Neural cell (in vitro differentiated cells): ENCODE data around the gene CXCL14. TPM values are rescaled to one million over a fixed set of nuclear protein-coding genes. Genes with fewer than 3 reads are reported as not detected.

Experiments
- H2AFZ ChIP-seq: fragments of 200-600, 300-800 bp; sonication (generic), shearing (Covaris generic); 2 replicates; pipeline ENCODE4 v1.6.0; 2014; ENCODE audit warnings: low read depth, mild to moderate bottlenecking, antibody characterized with exemption, low read length, moderate library complexity
- H3F3A ChIP-seq: fragments of 200-600 bp; shearing (Covaris generic); 2 replicates; pipeline ENCODE4 v1.6.1; 2016; ENCODE audit warnings: mild to moderate bottlenecking, moderate library complexity, mixed read lengths, antibody characterized with exemption, low read length; ENCODE audit not compliant: insufficient read depth, poor library complexity, severe bottlenecking
- H3K27ac ChIP-seq: fragments of 200-600, 300-800 bp; sonication (generic), shearing (Covaris generic); 2 replicates; pipeline ENCODE4 v1.5.1; 2014; ENCODE audit warnings: mild to moderate bottlenecking, low read length, moderate library complexity
- H3K27me3 ChIP-seq: fragments of 300-800, 200-600 bp; sonication (generic), shearing (Covaris generic); 2 replicates; pipeline ENCODE4 v1.6.0; 2014; ENCODE audit warnings: mild to moderate bottlenecking, low read depth, low read length, moderate library complexity; ENCODE audit not compliant: insufficient read depth
- H3K36me3 ChIP-seq: fragments of 300-800, 200-600 bp; sonication (generic), shearing (Covaris generic); 2 replicates; pipeline ENCODE4 v1.5.1; 2014; ENCODE audit warnings: mild to moderate bottlenecking, antibody characterized with exemption, low read length, moderate library complexity; ENCODE audit not compliant: insufficient read depth
- H3K4me2 ChIP-seq: fragments of 300-800, 200-600 bp; sonication (generic), shearing (Covaris generic); 2 replicates; pipeline ENCODE4 v1.6.0; 2014; ENCODE audit warnings: mild to moderate bottlenecking, low read length
- H3K4me3 ChIP-seq: fragments of 300-800, 200-600 bp; sonication (generic), shearing (Covaris generic); 2 replicates; pipeline ENCODE4 v1.5.1; 2014; ENCODE audit warnings: mild to moderate bottlenecking, low read length, moderate library complexity
- H3K79me2 ChIP-seq: fragments of 200-600 bp; shearing (Covaris generic); replicated peaks from 2 replicates; pipeline ENCODE4 v1.6.0; 2014; ENCODE audit warnings: mild to moderate bottlenecking, low read length, moderate library complexity; ENCODE audit not compliant: insufficient read depth
- H3K9ac ChIP-seq: fragments of 300-800, 200-600 bp; sonication (generic), shearing (Covaris generic); 2 replicates; pipeline ENCODE4 v1.6.1; 2016; ENCODE audit warnings: mild to moderate bottlenecking, low read length, mixed read lengths
- H3K9me2 ChIP-seq: fragments of 200-600 bp; shearing (Covaris generic); 2 replicates; pipeline ENCODE4 v1.6.1; 2016; ENCODE audit warnings: mild to moderate bottlenecking, low read length, mixed read lengths; ENCODE audit not compliant: insufficient read depth
- H3K9me3 ChIP-seq: fragments of 200-600, 300-800 bp; sonication (generic), shearing (Covaris generic); 2 replicates; pipeline ENCODE4 v1.6.1; 2016; ENCODE audit warnings: mild to moderate bottlenecking, mixed run types, low read length, moderate library complexity, mixed read lengths
- H4K20me1 ChIP-seq: fragments of 200-600 bp; shearing (Covaris generic); 2 replicates; pipeline ENCODE4 v1.6.1; 2016; ENCODE audit warnings: mild to moderate bottlenecking, mixed run types; ENCODE audit not compliant: insufficient read depth
- CTCF ChIP-seq: fragments of 450-650 bp; IDR thresholded peaks from 2 replicates; pipeline ENCODE4 v1.5.1; 2014; ENCODE audit warnings: antibody characterized with exemption, mild to moderate bottlenecking, moderate library complexity; ENCODE audit not compliant: poor library complexity, severe bottlenecking
- EP300 ChIP-seq: fragments of 450-650 bp; conservative IDR thresholded peaks from 2 replicates; pipeline ENCODE4 v1.6.1; 2014; ENCODE audit warnings: antibody characterized with exemption, mild to moderate bottlenecking, moderate library complexity; ENCODE audit not compliant: poor library complexity, severe bottlenecking
- EZH2 ChIP-seq: fragments of 200-600, 300-800 bp; shearing (Covaris generic), sonication (generic); IDR thresholded peaks from 2 replicates; pipeline ENCODE4 v1.6.1; 2014; ENCODE audit warnings: antibody characterized with exemption, low read length, borderline replicate concordance, mild to moderate bottlenecking; ENCODE audit not compliant: insufficient read depth, poor library complexity, severe bottlenecking
- MXI1 ChIP-seq: fragments of 450-650 bp; conservative IDR thresholded peaks from 2 replicates; pipeline ENCODE4 v1.6.1; 2014; ENCODE audit warnings: antibody characterized with exemption, mild to moderate bottlenecking; ENCODE audit not compliant: poor library complexity, severe bottlenecking
- POLR2AphosphoS5 ChIP-seq: IDR thresholded peaks from 2 replicates; pipeline ENCODE4 v1.6.1; 2012
- RAD21 ChIP-seq: fragments of 450-650 bp; conservative IDR thresholded peaks from 2 replicates; pipeline ENCODE4 v1.6.1; 2014; ENCODE audit warnings: antibody characterized with exemption, mild to moderate bottlenecking, moderate library complexity
- REST ChIP-seq: IDR thresholded peaks from 2 replicates; pipeline ENCODE4 v1.6.1; 2012; ENCODE audit warnings: borderline replicate concordance
- SMC3 ChIP-seq: fragments of 450-650 bp; conservative IDR thresholded peaks from 2 replicates; pipeline ENCODE4 v1.6.1; 2014; ENCODE audit warnings: antibody characterized with exemption, mild to moderate bottlenecking, moderate library complexity; ENCODE audit not compliant: poor library complexity
- TAF1 ChIP-seq: IDR thresholded peaks from 2 replicates; pipeline ENCODE4 v1.6.1; 2012; ENCODE audit warnings: low read depth
- polyA plus RNA-seq: library from polyadenylated mRNA; depleted of rRNA; stranded (reverse); fragments of >200 nt; gene quantifications from 2 replicates; pipeline ENCODE4 v1.2.3, GENCODE V29; 2014

Gene CXCL14
- polyA plus RNA-seq, 1 donor from 2014 or later = not detected

GRCh38 chr5:135551593-135552447, 27.0 kb downstream of the CXCL14 start:
- H3F3A ChIP-seq = no peaks in the 10 kb centered on the region
- no peak overlapping the region for H3K4me3 ChIP-seq
- TF ChIP-seq EZH2 = no peak
- no peak for TF ChIP-seq TAF1
- TF ChIP-seq RAD21 = peak; percentile 91
- no peak for TF ChIP-seq EP300
- no peak for TF ChIP-seq MXI1
- peak; percentile 95 for TF ChIP-seq SMC3
- TF ChIP-seq REST = no peak
- TF ChIP-seq POLR2AphosphoS5 = no peak
- peak; percentile 91 for TF ChIP-seq CTCF
- H4K20me1 ChIP-seq = no peaks in the 10 kb centered on the region
- no peaks in the 10 kb centered on the region for H3K9me3 ChIP-seq
- H3K27ac ChIP-seq = no peak overlapping the region
- H3K9ac ChIP-seq = no peak overlapping the region
- H3K36me3 ChIP-seq = no peaks in the 10 kb centered on the region
- H3K27me3 ChIP-seq = peaks cover 57% of the 10 kb centered on the region
- H3K9me2 ChIP-seq = no peaks in the 10 kb centered on the region
- H2AFZ ChIP-seq = no peak overlapping the region
- no peak overlapping the region for H3K4me2 ChIP-seq
- no peaks in the 10 kb centered on the region for H3K79me2 ChIP-seq

DNA sequence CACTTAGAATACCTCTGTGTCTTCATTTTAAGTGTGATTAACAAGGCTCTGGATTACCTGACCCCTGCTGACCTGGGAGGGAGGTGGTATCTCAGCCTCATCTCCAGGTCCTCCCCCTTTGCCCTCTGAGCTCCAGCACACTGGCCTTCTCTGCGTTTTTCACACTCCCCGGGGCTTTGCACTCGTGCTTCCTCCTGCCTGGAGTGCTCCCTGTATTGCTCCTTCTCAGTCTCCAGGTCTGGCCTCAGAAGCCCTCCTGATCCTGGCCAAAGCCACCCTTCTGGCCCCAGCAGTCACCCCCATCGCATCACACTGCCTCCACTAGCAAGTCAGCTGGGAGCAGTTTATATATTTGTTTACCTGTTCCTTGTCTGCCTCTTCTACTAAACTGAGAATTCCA, 29.4 kb downstream of the CXCL14 start:
- no peak for TF ChIP-seq POLR2AphosphoS5
- no peak for TF ChIP-seq RAD21
- TF ChIP-seq TAF1 = no peak
- no peak for TF ChIP-seq CTCF
- no peak for TF ChIP-seq EZH2
- TF ChIP-seq MXI1 = no peak
- TF ChIP-seq SMC3 = no peak
- TF ChIP-seq REST = no peak
- no peak for TF ChIP-seq EP300
- H2AFZ ChIP-seq = no peak overlapping the region
- peaks cover 74% of the 10 kb centered on the region for H3K27me3 ChIP-seq

More for the DNA sequence above, 29.4 kb downstream of the CXCL14 start:
- Histone ChIP-seq H3K4me2 (no peak overlapping the region), H3K9me2 (no peaks in the 10 kb centered on the region), H3K79me2 (no peaks in the 10 kb centered on the region), H4K20me1 (no peaks in the 10 kb centered on the region), H3K27ac (no peak overlapping the region), H3K4me3 (no peak overlapping the region), H3F3A (no peaks in the 10 kb centered on the region), H3K9ac (no peak overlapping the region), H3K36me3 (no peaks in the 10 kb centered on the region), H3K9me3 (no peaks in the 10 kb centered on the region)
